GM18909 (cell line): Measurements from ENCODE around the gene SLC10A2.
A peak's percentile ranks its signal among the peaks of the same experiment; 100 is the strongest.

Experiments
- ATAC-seq: cut with Tn5 transposase; IDR thresholded peaks from one replicate; pipeline ENCODE4 v1.9.1; 2021; ENCODE audit warnings: mild to moderate bottlenecking; ENCODE audit not compliant: unreplicated experiment, poor library complexity

SLC10A2 gene

DNA sequence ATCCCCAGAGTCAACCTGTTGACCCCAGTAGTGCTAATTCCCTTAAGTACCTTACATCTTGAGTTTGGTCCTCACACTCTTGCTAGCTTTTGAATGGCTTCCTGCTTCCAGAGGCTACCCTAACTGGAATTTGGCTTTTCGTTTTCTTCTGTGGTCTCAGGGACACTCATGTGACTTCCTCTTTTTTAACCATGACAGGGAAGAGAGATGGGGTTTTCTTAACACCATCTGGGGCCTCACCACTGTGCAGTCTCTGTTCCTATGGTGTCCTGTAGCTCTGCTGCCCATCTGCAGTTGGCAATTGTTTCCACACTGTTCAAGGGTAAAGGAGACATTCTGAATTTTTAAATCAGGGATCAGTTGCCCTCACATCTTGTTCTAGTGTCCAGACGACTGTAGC, 66.7 kb downstream of the SLC10A2 start:
- ATAC-seq, result peak; percentile 67
